SKM-1 (cell line): ENCODE data around the gene PXDN.

Source experiments
- DNase-seq: peaks from one replicate; lab custom pipeline; 2025; ENCODE audit not compliant: unreplicated experiment; lab: John Stamatoyannopoulos, UW

PXDN gene

GRCh38 chr2:1756456-1756855, 12.1 kb upstream of the PXDN start:
- DNase-seq, result no peak

DNA sequence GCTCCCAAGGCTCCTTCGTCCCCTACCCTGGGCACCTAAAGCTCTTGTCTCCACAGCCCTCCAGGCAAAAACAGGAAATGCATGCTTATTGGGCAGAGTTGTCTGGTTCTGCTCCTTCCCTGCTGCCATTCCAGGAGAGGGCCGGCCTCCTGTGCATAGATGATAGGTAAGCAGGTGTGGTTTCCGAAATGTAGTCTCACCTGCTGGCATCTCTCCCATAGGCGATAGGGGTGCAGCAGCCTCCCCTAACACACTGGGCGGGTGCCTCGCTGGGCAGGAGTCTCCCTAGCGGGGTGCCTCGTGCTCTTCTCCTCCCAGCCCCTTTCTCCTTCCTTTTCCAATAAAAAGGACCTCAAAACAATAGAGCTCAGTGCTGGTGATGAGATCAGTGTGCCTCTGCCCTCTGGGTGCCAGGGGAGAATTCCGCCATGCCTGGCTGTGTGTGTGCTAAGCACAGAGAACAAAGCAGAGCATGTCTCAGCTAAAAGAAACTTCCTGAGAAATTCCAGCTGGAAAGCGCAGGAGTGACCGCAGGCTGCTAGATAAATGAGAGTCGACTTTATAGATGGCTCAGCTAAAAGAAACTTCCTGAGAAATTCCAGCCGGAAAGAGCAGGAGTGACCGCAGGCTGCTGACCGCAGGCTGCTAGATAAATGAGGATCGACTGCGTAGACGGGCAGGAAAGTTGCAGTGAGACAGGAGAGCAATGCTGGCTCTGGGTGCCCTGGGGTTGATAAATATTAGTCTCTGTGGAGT, 11.3 kb upstream of the PXDN start:
- no peak for DNase-seq

GRCh38 chr2:1754461-1755170, 10.3 kb upstream of the PXDN start:
- no peak for DNase-seq

- DNase-seq, result no peak
Observed at GRCh38 chr2:1754046-1754445, 9.7 kb upstream of the PXDN start.

DNA sequence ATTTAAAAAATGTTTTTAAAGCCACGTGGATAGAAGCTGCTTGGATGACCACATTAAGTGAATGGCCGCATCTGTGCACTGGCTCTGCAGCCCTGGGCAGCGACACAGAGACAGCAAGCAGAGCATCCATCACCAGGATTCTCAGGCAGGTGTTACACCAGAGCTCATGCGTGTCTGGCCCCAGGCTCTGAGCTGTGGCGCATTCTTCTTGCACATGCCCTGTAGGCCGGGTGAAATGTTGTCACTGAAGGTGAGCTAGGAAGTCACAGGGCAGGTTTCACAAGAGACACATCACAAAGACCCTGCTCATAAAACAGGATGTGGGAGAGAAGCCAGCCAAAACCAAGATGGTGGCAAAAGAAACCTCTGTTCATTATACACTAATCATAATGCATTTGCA, 8.4 kb upstream of the PXDN start:
- DNase-seq, result no peak

GRCh38 chr2:1751767-1752725, 7.7 kb upstream of the PXDN start:
- no peak for DNase-seq

- peak; percentile 61 for DNase-seq
Observed at GRCh38 chr2:1750933-1751766, 6.8 kb upstream of the PXDN start.

GRCh38 chr2:1750270-1750932, 6.1 kb upstream of the PXDN start:
- no peak for DNase-seq

GRCh38 chr2:1749489-1750119, 5.3 kb upstream of the PXDN start:
- DNase-seq, result no peak

DNA sequence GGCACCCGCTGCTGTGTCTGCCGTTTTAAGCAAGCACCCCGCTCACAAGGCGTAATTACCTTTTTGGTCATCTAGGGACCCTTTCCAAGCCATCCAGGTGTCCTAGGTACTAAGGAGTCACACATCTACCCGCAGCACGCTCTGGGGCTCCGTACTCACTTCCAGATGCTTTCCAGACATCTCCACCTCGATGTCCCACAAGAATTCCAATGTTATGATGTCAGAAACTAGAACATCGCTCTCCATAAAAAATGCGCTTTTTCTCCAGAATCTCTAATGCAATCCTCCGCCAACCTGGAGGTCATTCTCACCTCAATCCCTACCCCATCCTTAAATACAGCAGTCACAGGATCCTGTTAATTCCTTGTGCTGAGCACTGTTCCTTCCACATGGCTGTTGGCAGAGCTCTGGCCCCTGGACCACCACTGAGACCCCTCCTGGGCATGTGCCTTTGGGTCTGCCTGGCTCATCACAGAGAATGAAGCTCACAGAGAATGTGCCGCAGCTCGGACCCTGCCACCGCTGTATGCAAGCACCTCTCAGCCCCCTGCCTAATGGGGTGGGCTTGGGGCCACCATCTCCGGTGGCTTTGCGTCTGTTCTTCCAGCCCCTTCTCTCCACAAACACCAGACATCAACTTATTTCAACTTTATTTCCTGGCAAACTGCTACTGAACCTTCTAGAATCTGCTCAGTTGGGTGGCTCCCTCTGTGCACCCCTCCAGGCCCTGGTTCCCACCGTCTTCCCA, 4.6 kb upstream of the PXDN start:
- DNase-seq, result no peak

DNA sequence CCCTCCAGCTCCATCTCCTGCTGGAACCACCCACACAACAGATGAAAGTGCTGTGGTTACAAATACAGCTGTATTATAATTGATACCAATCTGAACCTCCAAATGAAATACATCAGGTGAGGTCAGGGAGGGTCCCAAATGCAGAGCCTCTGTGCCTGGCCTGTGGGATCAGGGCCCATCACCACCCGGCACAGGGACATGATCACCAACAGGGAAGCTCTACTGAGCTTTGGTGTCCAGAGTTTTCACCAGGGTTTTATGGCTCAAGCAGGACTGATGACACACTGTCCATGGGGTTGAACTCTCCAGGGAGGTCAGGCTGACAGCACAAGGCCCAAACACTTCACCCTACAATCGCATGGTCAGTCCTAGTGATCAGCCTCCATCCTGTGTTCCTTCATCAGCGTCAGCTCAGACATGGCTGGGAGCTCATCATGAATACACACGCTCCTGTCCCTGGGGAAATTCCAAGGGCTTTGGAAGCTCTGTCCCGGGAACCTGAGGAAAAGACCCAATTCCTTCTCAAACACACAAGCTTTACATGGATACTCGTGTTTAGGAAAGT, 3.9 kb upstream of the PXDN start:
- DNase-seq, result no peak

DNA sequence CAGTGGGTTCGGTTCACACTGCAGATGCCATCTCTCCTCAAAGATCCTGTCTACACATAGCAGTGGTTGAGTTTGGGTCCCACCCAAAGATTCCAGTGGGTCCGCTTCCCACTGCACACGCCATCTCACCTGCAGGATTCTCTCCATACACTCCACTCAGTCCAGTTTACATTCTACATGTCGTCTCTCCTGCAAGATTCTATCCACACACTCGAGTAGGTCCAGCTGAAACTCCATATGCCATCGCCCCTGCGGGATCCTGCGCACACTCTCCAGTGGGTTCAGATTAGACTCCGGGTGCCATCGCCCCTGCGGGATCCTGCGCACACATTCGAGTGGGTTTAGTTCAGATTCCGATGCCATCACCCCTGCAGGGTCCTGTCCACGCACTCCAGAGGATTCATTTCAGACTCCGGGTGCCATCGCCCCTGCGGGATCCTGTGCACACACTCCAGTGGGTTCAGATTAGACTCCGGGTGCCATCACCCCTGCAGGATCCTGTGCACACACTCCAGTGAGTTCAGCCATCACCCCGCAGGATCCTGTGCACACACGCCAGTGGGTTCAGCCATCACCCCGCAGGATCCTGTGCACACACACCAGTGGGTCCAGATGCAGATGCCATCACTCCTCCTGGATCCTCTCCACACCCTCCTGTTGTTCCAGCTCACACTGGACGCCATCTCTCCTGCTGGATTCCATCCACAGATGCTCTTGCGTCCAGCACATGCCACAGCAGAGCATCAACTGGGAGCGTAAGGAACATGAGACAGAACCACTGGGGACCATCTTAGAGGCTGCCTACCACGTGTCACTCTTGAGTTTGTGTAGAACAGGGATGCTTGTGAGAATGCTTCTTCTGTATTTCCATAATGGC, 3.0 kb upstream of the PXDN start:
- no peak for DNase-seq

DNA sequence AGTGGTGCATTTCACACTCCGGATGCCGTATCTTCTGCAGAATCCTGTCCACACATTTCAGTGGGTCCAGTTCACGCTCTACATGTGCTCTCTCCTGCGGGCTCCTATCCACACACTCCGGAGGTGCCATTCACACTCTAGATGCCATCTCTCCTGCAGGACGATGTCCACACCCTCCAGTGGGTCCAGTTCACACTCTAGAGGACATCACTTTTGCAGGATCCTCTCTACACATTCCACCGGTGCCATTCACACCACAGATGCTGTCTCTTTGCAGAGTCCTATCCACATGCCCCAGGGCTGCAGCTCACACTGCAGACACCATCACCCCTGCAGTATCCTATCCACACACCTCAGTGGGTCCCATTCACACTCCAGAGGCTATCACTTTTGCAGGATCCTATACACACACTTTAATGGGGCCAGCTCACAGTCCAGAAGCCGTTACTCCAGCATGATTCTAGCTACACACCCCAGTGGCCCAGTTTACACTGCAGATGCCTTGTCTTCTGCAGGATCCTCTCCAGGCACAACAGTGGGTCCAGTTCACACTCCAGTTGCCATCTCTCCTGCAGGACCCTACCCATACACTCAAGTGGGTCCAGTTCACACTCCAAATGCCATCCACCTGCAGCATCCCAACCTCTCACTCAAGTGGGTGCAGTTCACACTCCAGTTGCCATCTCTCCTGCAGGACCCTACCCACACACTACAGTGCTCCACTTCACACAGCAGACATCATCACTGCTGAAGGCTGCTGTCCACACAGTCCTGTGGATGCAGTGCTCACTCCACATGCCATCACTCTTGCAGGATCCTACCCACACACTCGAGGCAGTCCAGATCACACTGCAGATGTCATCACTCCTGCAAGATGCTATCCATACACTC, 2.1 kb upstream of the PXDN start:
- no peak for DNase-seq

DNA sequence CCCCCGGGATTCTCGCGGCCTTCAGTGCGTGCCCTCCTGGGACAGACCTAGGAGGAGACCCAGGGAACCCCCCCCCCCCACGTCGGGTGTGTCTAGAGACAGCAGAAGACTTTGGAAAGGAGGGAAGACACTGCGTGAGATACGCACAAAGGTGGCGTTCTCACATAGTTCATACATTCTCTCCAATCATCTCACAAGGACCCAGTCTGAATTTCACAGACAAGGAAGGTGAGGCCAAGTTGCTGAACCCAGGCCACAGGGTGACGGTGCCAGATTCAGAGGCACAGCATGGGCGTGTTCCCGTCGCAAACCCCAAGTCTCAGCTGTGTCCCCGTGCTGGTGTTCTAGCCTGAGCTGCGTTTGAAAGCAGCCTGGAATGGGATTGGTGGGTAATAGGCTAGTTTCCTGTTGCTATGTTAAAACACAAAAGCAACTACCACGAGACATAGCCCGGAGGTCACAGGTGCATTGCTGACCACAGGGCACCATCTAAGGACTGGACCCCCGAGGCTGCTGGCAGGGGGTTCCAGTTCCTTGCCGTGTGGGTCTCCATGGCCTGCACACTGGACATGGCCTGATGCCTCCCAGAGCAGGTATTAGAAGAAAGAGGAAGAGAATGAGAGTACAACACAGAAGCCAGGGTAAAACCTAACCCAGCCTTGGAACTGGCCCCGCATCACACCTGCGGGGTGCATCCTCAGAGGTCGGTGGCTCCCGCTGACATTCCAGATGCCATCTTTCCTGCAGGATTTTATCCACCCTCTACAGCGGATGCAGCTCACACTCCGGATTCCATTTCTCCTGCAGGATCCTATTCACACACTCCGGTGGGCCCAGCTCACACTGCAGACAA, 1.1 kb upstream of the PXDN start:
- no peak for DNase-seq

GRCh38 chr2:1744151-1744445, 217 bp downstream of the PXDN start:
- DNase-seq, result no peak
